SU-DHL-6 (cell line): ENCODE results near the gene SH3GL1.

ENCODE experiments used
- H2AFZ ChIP-seq: fragments of 200-600 bp; sonication (generic); 2 replicates; pipeline ENCODE4 v1.6.1; 2014; ENCODE audit warnings: low read depth, mild to moderate bottlenecking, moderate library complexity, mixed read lengths, antibody characterized with exemption, low read length; ENCODE audit not compliant: severe bottlenecking
- H3F3A ChIP-seq: fragments of 200-600 bp; shearing (Covaris generic); 2 replicates; pipeline ENCODE4 v1.6.0; 2016; ENCODE audit warnings: antibody characterized with exemption, mild to moderate bottlenecking; ENCODE audit not compliant: insufficient read depth
- H3K27ac ChIP-seq: fragments of 200-600 bp; sonication (generic); 2 replicates; pipeline ENCODE4 v1.5.1; 2016; ENCODE audit warnings: low read depth, mild to moderate bottlenecking, low read length, moderate library complexity, mixed read lengths
- H3K27me3 ChIP-seq: fragments of 200-600 bp; sonication (generic), shearing (Covaris generic); 2 replicates; pipeline ENCODE4 v1.6.0; 2014; ENCODE audit warnings: mild to moderate bottlenecking, low read length
- H3K36me3 ChIP-seq: fragments of 200-600 bp; sonication (generic); 2 replicates; pipeline ENCODE4 v1.6.1; 2014; ENCODE audit warnings: mild to moderate bottlenecking, low read length, mixed read lengths
- H3K4me2 ChIP-seq: fragments of 300-600, 200-600 bp; shearing (Covaris generic), sonication (generic); 2 replicates; pipeline ENCODE4 v1.6.0; 2014; ENCODE audit warnings: low read length, low read depth, mild to moderate bottlenecking; ENCODE audit not compliant: poor library complexity, severe bottlenecking
- H3K4me3 ChIP-seq: fragments of 200-600 bp; sonication (generic); 2 replicates; pipeline ENCODE4 v1.5.1; 2014; ENCODE audit warnings: antibody characterized with exemption, low read length, mild to moderate bottlenecking, mixed read lengths; ENCODE audit not compliant: insufficient read depth, poor library complexity, severe bottlenecking
- H3K79me2 ChIP-seq: fragments of 200-600 bp; sonication (generic); 2 replicates; pipeline ENCODE4 v1.6.1; 2014; ENCODE audit warnings: mild to moderate bottlenecking, low read length, moderate library complexity; ENCODE audit not compliant: insufficient read depth
- H3K9ac ChIP-seq: fragments of 200-600 bp; sonication (generic); 2 replicates; pipeline ENCODE4 v1.7.0; 2014; ENCODE audit warnings: mild to moderate bottlenecking, low read length
- H3K9me2 ChIP-seq: fragments of 200-600 bp; sonication (generic); replicated peaks from 2 replicates; pipeline ENCODE4 v1.6.1; 2014; ENCODE audit warnings: low read length; ENCODE audit not compliant: insufficient read depth
- H3K9me3 ChIP-seq: fragments of 200-600 bp; sonication (generic); 2 replicates; pipeline ENCODE4 v1.6.1; 2014; ENCODE audit warnings: low read length, mixed read lengths; ENCODE audit not compliant: insufficient read depth
- H4K20me1 ChIP-seq: fragments of 200-600 bp; sonication (generic); 2 replicates; pipeline ENCODE4 v1.6.1; 2014; ENCODE audit warnings: low read depth, mild to moderate bottlenecking, antibody characterized with exemption, low read length, moderate library complexity, mixed read lengths
- EZH2phosphoT487 ChIP-seq: fragments of 200-600 bp; sonication (generic), shearing (Covaris generic); conservative IDR thresholded peaks from 2 replicates; pipeline ENCODE4 v1.6.1; 2018; ENCODE audit warnings: mild to moderate bottlenecking, antibody characterized with exemption, low read length, moderate library complexity, mixed read lengths
- TF ChIP-seq, protein P1 (sequence below): fragments of 200-600 bp; sonication (generic); IDR thresholded peaks from one replicate; pipeline ENCODE4 v1.5.1; 2017; ENCODE audit warnings: antibody characterized with exemption, mild to moderate bottlenecking, low read length, moderate library complexity; ENCODE audit not compliant: insufficient read depth, poor library complexity, severe bottlenecking

SH3GL1 gene

DNA sequence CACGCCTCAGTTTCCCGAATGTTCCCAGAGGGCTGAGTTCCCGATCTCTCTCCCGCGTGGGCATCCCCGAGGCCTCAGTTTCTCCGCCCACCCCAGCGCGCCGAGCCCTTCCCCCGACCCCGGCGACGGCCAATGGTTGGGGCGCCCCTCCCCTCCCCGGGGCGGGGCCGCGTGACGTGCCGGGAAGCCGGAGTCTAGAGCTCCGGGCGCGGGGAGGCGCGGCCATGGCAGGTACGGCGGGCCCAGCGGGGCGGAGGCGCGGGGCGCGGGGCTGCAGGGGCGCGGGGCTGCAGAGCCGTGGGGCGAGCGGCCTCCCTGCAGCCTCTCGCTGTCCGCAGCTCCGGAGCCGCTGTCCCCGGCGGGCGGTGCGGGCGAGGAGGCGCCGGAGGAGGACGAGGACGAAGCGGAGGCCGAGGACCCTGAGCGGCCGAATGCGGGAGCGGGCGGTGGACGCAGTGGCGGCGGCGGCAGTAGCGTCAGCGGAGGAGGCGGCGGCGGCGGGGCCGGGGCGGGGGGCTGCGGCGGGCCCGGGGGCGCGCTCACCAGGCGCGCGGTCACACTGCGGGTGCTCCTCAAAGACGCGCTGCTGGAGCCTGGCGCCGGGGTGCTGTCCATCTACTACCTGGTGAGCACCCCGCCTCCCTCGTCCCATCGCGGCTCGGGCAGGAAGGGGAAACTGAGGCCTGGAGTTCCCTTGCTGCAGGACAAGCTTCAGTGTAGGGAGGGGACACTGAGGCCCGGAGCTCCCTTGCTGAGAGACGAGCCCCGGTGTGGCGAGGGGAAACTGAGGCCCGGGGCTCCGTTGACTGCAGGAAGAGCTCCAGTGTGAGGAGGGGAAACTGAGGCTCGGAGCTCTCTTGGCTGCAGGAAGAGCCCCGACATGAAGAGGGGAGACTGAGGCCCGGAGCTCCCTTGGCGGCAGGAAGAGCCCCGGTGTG is 56.7 kb downstream of the SH3GL1 start, which contains the start of gene MPND:
MPND (plus strand) TSS at position 193 of the 938 bp plus-strand sequence; CDS start at position 225, 32 bp downstream.
- peak within 1 kb of the TSS; percentile 83 for H3K4me2 ChIP-seq
- no peaks in the 10 kb centered on the region for H3K9me2 ChIP-seq
- TF ChIP-seq EZH2phosphoT487, result no peak
- TF ChIP-seq, protein P1, sequence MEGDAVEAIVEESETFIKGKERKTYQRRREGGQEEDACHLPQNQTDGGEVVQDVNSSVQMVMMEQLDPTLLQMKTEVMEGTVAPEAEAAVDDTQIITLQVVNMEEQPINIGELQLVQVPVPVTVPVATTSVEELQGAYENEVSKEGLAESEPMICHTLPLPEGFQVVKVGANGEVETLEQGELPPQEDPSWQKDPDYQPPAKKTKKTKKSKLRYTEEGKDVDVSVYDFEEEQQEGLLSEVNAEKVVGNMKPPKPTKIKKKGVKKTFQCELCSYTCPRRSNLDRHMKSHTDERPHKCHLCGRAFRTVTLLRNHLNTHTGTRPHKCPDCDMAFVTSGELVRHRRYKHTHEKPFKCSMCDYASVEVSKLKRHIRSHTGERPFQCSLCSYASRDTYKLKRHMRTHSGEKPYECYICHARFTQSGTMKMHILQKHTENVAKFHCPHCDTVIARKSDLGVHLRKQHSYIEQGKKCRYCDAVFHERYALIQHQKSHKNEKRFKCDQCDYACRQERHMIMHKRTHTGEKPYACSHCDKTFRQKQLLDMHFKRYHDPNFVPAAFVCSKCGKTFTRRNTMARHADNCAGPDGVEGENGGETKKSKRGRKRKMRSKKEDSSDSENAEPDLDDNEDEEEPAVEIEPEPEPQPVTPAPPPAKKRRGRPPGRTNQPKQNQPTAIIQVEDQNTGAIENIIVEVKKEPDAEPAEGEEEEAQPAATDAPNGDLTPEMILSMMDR, result no peak
- H4K20me1 ChIP-seq, result no peaks in the 10 kb centered on the region
- H3K36me3 ChIP-seq, result no peaks in the 10 kb centered on the region
- peak within 1 kb of the TSS; percentile 70 for H3K27ac ChIP-seq
- peak within 1 kb of the TSS; percentile 61 for H3K9ac ChIP-seq
- H2AFZ ChIP-seq, result peak within 1 kb of the TSS; percentile 96
- H3F3A ChIP-seq, result 0 out of 2 replicates have a peak, but pooled peaks cover 2% of the 10 kb centered on the region
- no peaks in the 10 kb centered on the region for H3K9me3 ChIP-seq
- no peaks in the 10 kb centered on the region for H3K79me2 ChIP-seq
- no peaks in the 10 kb centered on the region for H3K27me3 ChIP-seq
- peak within 1 kb of the TSS; percentile 67 for H3K4me3 ChIP-seq

DNA sequence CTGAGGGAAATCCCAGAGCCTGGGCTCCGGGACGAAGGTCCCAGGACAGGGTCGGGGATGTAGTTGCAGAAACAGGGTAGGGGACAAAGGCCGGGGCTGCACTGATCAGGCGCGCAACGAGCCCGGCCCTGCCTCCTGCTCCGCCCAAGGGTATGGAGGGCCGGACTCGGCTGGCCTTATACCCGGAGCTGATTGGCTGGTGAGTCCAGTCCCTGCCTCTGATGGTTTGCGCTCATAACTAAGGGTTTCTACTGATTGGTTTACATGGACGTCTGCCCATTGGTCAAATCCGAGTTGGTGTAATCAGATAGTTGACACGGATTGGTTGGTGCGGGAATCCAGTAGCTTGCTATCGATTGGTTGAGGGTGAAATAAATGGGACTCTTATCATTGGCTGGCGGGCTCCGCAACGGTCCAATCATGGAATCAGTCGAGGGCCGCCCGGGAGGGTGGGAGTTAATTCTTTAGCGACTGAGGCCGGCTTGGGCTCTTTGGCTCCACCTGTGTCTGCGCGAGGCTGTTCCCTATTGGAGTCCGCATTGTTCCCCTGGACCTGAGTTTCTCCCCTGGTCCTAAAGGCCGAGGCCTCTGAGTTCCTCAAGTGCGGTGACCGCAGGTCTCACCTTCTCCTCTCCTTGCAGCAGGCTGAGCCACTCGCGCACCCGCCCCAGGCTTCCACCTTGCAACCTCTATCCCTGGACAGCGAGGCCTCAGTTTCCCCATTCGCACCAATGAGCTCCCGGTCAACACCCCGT is 57.6 kb downstream of the SH3GL1 start:
- H2AFZ ChIP-seq, result peak overlapping the region; percentile 96
- no peaks in the 10 kb centered on the region for H4K20me1 ChIP-seq
- peak overlapping the region; percentile 83 for H3K4me2 ChIP-seq
- H3K4me3 ChIP-seq, result peak overlapping the region; percentile 67
- no peaks in the 10 kb centered on the region for H3K79me2 ChIP-seq
- peak overlapping the region; percentile 70 for H3K27ac ChIP-seq
- no peaks in the 10 kb centered on the region for H3K9me2 ChIP-seq
- no peaks in the 10 kb centered on the region for H3K9me3 ChIP-seq
- H3F3A ChIP-seq, result 0 out of 2 replicates have a peak, but pooled peaks cover 2% of the 10 kb centered on the region
- H3K9ac ChIP-seq, result peak overlapping the region; percentile 61
- H3K27me3 ChIP-seq, result no peaks in the 10 kb centered on the region
- no peaks in the 10 kb centered on the region for H3K36me3 ChIP-seq
- TF ChIP-seq, protein P1, result no peak
- no peak for TF ChIP-seq EZH2phosphoT487

- H3K4me2 ChIP-seq, result peak overlapping the region; percentile 71
- TF ChIP-seq, protein P1, result no peak
- no peak for TF ChIP-seq EZH2phosphoT487
- peak overlapping the region; percentile 76 for H2AFZ ChIP-seq
- peak overlapping the region; percentile 61 for H3K9ac ChIP-seq
- no peaks in the 10 kb centered on the region for H3K9me3 ChIP-seq
- H3K9me2 ChIP-seq, result no peaks in the 10 kb centered on the region
- H3K4me3 ChIP-seq, result peak overlapping the region; percentile 54
- H3F3A ChIP-seq, result 0 out of 2 replicates have a peak, but pooled peaks cover 2% of the 10 kb centered on the region
- peak overlapping the region; percentile 32; the same call in 1 of the 2 replicates for H3K27ac ChIP-seq
- H4K20me1 ChIP-seq, result no peaks in the 10 kb centered on the region
- no peaks in the 10 kb centered on the region for H3K27me3 ChIP-seq
- H3K36me3 ChIP-seq, result no peaks in the 10 kb centered on the region
- H3K79me2 ChIP-seq, result no peaks in the 10 kb centered on the region
Observed at GRCh38 chr19:4342314-4342614, 58.1 kb downstream of the SH3GL1 start.
